Bronchial smooth muscle cell (primary cell): ENCODE measurements around the gene COX18. TPM values are rescaled to one million over a fixed set of nuclear protein-coding genes. Genes with fewer than 3 reads are reported as not detected.

ENCODE experiments used
- total RNA-seq: library from RNA; depleted of rRNA; stranded (reverse); fragments of >200 nt; gene quantifications from 2 replicates; pipeline ENCODE4 v1.2.1, GENCODE V29; 2014

Gene COX18
- 9.4 and 15.1 TPM in 2 replicates for total RNA-seq

GRCh38 chr4:73069338-73070073, at the start of gene COX18:
COX18 (minus strand) TSS chr4:73069716; CDS start chr4:73069649, 67 bp downstream.

Other genes starting within 250 kb of the COX18 start
- 38.5 and 39.6 TPM in 2 replicates for gene ANKRD17, start 189.1 kb upstream of the COX18 start, total RNA-seq